ENCODE results near the gene VAV2. TPM values are rescaled to one million over a fixed set of nuclear protein-coding genes. Genes with fewer than 3 reads are reported as not detected.
"Not testable (repeated sequence)": the region's sequence is repeated elsewhere in the genome, so short reads cannot be mapped to it uniquely, and the experiment has no call there.

Gene VAV2
- total RNA-seq, 1 donor from 2014 or later: 12.7 TPM

GRCh38 chr9:133901184-133901835, 90.8 kb downstream of the VAV2 start:
- intact Hi-C loops (cut with DNase I): no loop called here
- H3K4me1 ChIP-seq: no peaks in the 10 kb centered on the region
- TF ChIP-seq CTCF (IDR thresholded peaks at IDR 0.05): no peak
- no peaks in the 10 kb centered on the region for H3K36me3 ChIP-seq
- no peak for DNase-seq (ENCODE audit: low spot score in 2 of 2)
- no peak overlapping the region for H3K4me3 ChIP-seq
- no peaks in the 10 kb centered on the region for H3K9me3 ChIP-seq
- H3K27me3 ChIP-seq: no peaks in the 10 kb centered on the region
- no peak overlapping the region for H3K27ac ChIP-seq

- intact Hi-C loops (cut with DNase I): no loop called here
- no peak overlapping the region for H3K27ac ChIP-seq
- H3K36me3 ChIP-seq: no peaks in the 10 kb centered on the region
- H3K4me1 ChIP-seq: no peaks in the 10 kb centered on the region
- H3K4me3 ChIP-seq: no peak overlapping the region
- no peaks in the 10 kb centered on the region for H3K9me3 ChIP-seq
- no peaks in the 10 kb centered on the region for H3K27me3 ChIP-seq
- no peak for DNase-seq (ENCODE audit: low spot score in 2 of 2)
- TF ChIP-seq CTCF (IDR thresholded peaks at IDR 0.05): no peak
Observed at GRCh38 chr9:133897675-133898074, 94.4 kb downstream of the VAV2 start.

GRCh38 chr9:133896007-133896406, 96.1 kb downstream of the VAV2 start:
- H3K36me3 ChIP-seq; H3K27me3 ChIP-seq; H3K27ac ChIP-seq; H3K9me3 ChIP-seq; H3K4me3 ChIP-seq; DNase-seq (ENCODE audit: low spot score in 2 of 2); intact Hi-C loops (cut with DNase I); H3K4me1 ChIP-seq: not testable (repeated sequence)

GRCh38 chr9:133895335-133895734, 96.8 kb downstream of the VAV2 start:
- intact Hi-C loops (cut with DNase I): no loop called here
- Histone ChIP-seq H3K4me3 (no peak overlapping the region), H3K27ac (no peak overlapping the region), H3K9me3 (no peaks in the 10 kb centered on the region), H3K4me1 (no peaks in the 10 kb centered on the region), H3K36me3 (no peaks in the 10 kb centered on the region), H3K27me3 (no peaks in the 10 kb centered on the region)
- no peak for TF ChIP-seq CTCF (IDR thresholded peaks at IDR 0.05)
- DNase-seq (ENCODE audit: low spot score in 2 of 2): no peak

GRCh38 chr9:133894377-133895321, 97.5 kb downstream of the VAV2 start:
- Histone ChIP-seq H3K4me3 (no peak overlapping the region), H3K4me1 (no peaks in the 10 kb centered on the region), H3K27ac (no peak overlapping the region), H3K9me3 (no peaks in the 10 kb centered on the region), H3K27me3 (no peaks in the 10 kb centered on the region), H3K36me3 (no peaks in the 10 kb centered on the region)
- intact Hi-C loops (cut with DNase I): no loop called here
- TF ChIP-seq CTCF (IDR thresholded peaks at IDR 0.05): no peak
- no peak for DNase-seq (ENCODE audit: low spot score in 2 of 2)
